IPS-20b (cell line): Measurements from ENCODE around the gene LRRC37A3.
"Not testable (repeated sequence)": the region's sequence is repeated elsewhere in the genome, so short reads cannot be mapped to it uniquely, and the experiment has no call there.

Experiments used
- H3K27ac ChIP-seq: one replicate; pipeline ENCODE4 v1.5.1; 2013; ENCODE audit warnings: low read length
- H3K27me3 ChIP-seq: 2 replicates; pipeline ENCODE4 v1.6.1; 2013; ENCODE audit warnings: mild to moderate bottlenecking, low read length, inconsistent platforms; ENCODE audit not compliant: insufficient read depth
- H3K36me3 ChIP-seq: 2 replicates; pipeline ENCODE4 v1.6.1; 2013; ENCODE audit warnings: low read depth, mild to moderate bottlenecking, inconsistent platforms, low read length, moderate library complexity; ENCODE audit not compliant: insufficient read depth
- H3K4me1 ChIP-seq: 2 replicates; pipeline ENCODE4 v1.6.1; 2013; ENCODE audit warnings: mild to moderate bottlenecking, control low read depth, inconsistent platforms, low read length, moderate library complexity; ENCODE audit not compliant: insufficient read depth
- H3K4me3 ChIP-seq: 2 replicates; pipeline ENCODE4 v1.5.1; 2013; ENCODE audit warnings: mild to moderate bottlenecking, low read length, inconsistent platforms
- H3K9ac ChIP-seq: 2 replicates; pipeline ENCODE4 v1.6.1; 2013; ENCODE audit warnings: low read depth, mild to moderate bottlenecking, inconsistent platforms, low read length, moderate library complexity
- H3K9me3 ChIP-seq: 2 replicates; pipeline ENCODE4 v1.6.1; 2013; ENCODE audit warnings: mild to moderate bottlenecking, low read depth, low read length, inconsistent platforms; ENCODE audit not compliant: insufficient read depth

The LRRC37A3 gene

GRCh38 chr17:64923051-64923568, 3.8 kb upstream of the LRRC37A3 start:
- not testable (repeated sequence) for H3K27ac ChIP-seq, H3K4me3 ChIP-seq

GRCh38 chr17:64920419-64921172, 1.3 kb upstream of the LRRC37A3 start:
- no peaks in the 10 kb centered on the region for H3K36me3 ChIP-seq
- peaks cover 11% of the 10 kb centered on the region; the same call in 1 of the 2 replicates for H3K27me3 ChIP-seq
- H3K4me3 ChIP-seq, result no peak overlapping the region
- no peaks in the 10 kb centered on the region for H3K9me3 ChIP-seq
- H3K9ac ChIP-seq, result no peak overlapping the region
- 0 out of 2 replicates have a peak, but pooled peaks cover 3% of the 10 kb centered on the region for H3K4me1 ChIP-seq
- H3K27ac ChIP-seq, result no peak overlapping the region

More at GRCh38 chr17:64923051-64923568, 3.8 kb upstream of the LRRC37A3 start:
- H3K9me3 ChIP-seq, H3K9ac ChIP-seq, H3K4me1 ChIP-seq, H3K36me3 ChIP-seq: not testable (repeated sequence)
- H3K27me3 ChIP-seq, result peaks cover 11% of the 10 kb centered on the region; the same call in 1 of the 2 replicates

GRCh38 chr17:64920026-64920418, 744 bp upstream of the LRRC37A3 start:
- Histone ChIP-seq H3K36me3 (no peaks in the 10 kb centered on the region), H3K4me1 (0 out of 2 replicates have a peak, but pooled peaks cover 3% of the 10 kb centered on the region), H3K27me3 (peaks cover 11% of the 10 kb centered on the region; the same call in 1 of the 2 replicates), H3K9me3 (no peaks in the 10 kb centered on the region), H3K27ac (no peak overlapping the region), H3K9ac (peak overlapping the region; percentile 72; the same call in 1 of the 2 replicates), H3K4me3 (peak overlapping the region; percentile 70; the same call in 1 of the 2 replicates)

- H3K4me3 ChIP-seq, result peak overlapping the region; percentile 70
- not testable (repeated sequence) for H3K27ac ChIP-seq, H3K36me3 ChIP-seq, H3K4me1 ChIP-seq, H3K9me3 ChIP-seq
- peaks cover 11% of the 10 kb centered on the region; the same call in 1 of the 2 replicates for H3K27me3 ChIP-seq
- H3K9ac ChIP-seq, result peak overlapping the region; percentile 45; the same call in 1 of the 2 replicates
These were observed 413 bp downstream of the LRRC37A3 start for GRCh38 chr17:64918842-64919288.

GRCh38 chr17:64917540-64917939, 1.7 kb downstream of the LRRC37A3 start:
- not testable (repeated sequence) for H3K36me3 ChIP-seq, H3K4me1 ChIP-seq, H3K9me3 ChIP-seq, H3K4me3 ChIP-seq, H3K9ac ChIP-seq, H3K27ac ChIP-seq
- H3K27me3 ChIP-seq, result peaks cover 11% of the 10 kb centered on the region; the same call in 1 of the 2 replicates

- not testable (repeated sequence) for H3K27ac ChIP-seq, H3K27me3 ChIP-seq, H3K9ac ChIP-seq
These were observed 4.0 kb downstream of the LRRC37A3 start for GRCh38 chr17:64915244-64915643.

GRCh38 chr17:64910191-64910514, 9.1 kb downstream of the LRRC37A3 start:
- not testable (repeated sequence) for H3K9ac ChIP-seq, H3K4me1 ChIP-seq, H3K4me3 ChIP-seq

More at GRCh38 chr17:64915244-64915643, 4.0 kb downstream of the LRRC37A3 start:
- not testable (repeated sequence) for H3K36me3 ChIP-seq, H3K4me3 ChIP-seq, H3K4me1 ChIP-seq, H3K9me3 ChIP-seq

GRCh38 chr17:64909511-64910190, 9.6 kb downstream of the LRRC37A3 start:
- H3K9ac ChIP-seq, result not testable (repeated sequence)

More at GRCh38 chr17:64910191-64910514, 9.1 kb downstream of the LRRC37A3 start:
- not testable (repeated sequence) for H3K27ac ChIP-seq, H3K9me3 ChIP-seq, H3K27me3 ChIP-seq, H3K36me3 ChIP-seq

GRCh38 chr17:64904069-64904468, 15.2 kb downstream of the LRRC37A3 start:
- H3K27me3 ChIP-seq, H3K9me3 ChIP-seq, H3K4me1 ChIP-seq, H3K4me3 ChIP-seq, H3K27ac ChIP-seq, H3K9ac ChIP-seq, H3K36me3 ChIP-seq: not testable (repeated sequence)

More at GRCh38 chr17:64909511-64910190, 9.6 kb downstream of the LRRC37A3 start:
- H3K27ac ChIP-seq, H3K27me3 ChIP-seq, H3K36me3 ChIP-seq, H3K9me3 ChIP-seq, H3K4me1 ChIP-seq, H3K4me3 ChIP-seq: not testable (repeated sequence)

- H3K4me3 ChIP-seq, H3K27ac ChIP-seq, H3K9ac ChIP-seq, H3K27me3 ChIP-seq, H3K36me3 ChIP-seq, H3K9me3 ChIP-seq, H3K4me1 ChIP-seq: not testable (repeated sequence)
These were observed 22.1 kb downstream of the LRRC37A3 start for GRCh38 chr17:64897136-64897535.

- H3K9ac ChIP-seq, H3K36me3 ChIP-seq, H3K27ac ChIP-seq, H3K4me1 ChIP-seq, H3K4me3 ChIP-seq, H3K9me3 ChIP-seq, H3K27me3 ChIP-seq: not testable (repeated sequence)
These were observed 45.1 kb downstream of the LRRC37A3 start for GRCh38 chr17:64874210-64874609.
